SW480 (cell line): ENCODE measurements around the gene DNAJC27.

Experiments
- DNase-seq: peaks from one replicate; pipeline ENCODE4 v3.0.0-alpha.2; 2016; ENCODE audit warnings: low spot score

Gene DNAJC27

GRCh38 chr2:24925815-24926214 is 45.9 kb downstream of the DNAJC27 start:
- no peak for DNase-seq

GRCh38 chr2:24924732-24925131 is 47.0 kb downstream of the DNAJC27 start:
- no peak for DNase-seq

- no peak for DNase-seq
These were observed 47.5 kb downstream of the DNAJC27 start for GRCh38 chr2:24924266-24924665.

GRCh38 chr2:24923106-24923505 is 48.6 kb downstream of the DNAJC27 start:
- DNase-seq: no peak

DNA sequence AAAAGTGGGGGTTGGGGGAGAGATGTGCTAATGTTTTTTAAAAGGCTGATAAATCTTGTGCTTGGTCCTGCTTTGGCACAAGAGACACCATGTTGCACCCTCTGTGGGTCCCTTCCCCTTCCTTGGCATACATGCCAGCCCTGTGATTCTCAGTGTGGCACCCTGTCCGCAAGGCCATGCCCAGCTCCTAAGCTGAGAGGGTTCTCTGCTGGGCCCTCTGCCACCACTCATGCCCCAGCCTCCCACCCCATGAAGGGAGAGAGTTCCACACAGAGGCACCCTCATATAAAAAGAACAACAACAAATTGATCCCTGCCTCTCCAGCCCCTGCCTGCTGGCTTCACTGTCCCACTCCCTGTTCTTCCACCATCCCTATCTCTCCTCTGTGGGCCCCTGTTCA is 49.2 kb downstream of the DNAJC27 start:
- no peak for DNase-seq

DNA sequence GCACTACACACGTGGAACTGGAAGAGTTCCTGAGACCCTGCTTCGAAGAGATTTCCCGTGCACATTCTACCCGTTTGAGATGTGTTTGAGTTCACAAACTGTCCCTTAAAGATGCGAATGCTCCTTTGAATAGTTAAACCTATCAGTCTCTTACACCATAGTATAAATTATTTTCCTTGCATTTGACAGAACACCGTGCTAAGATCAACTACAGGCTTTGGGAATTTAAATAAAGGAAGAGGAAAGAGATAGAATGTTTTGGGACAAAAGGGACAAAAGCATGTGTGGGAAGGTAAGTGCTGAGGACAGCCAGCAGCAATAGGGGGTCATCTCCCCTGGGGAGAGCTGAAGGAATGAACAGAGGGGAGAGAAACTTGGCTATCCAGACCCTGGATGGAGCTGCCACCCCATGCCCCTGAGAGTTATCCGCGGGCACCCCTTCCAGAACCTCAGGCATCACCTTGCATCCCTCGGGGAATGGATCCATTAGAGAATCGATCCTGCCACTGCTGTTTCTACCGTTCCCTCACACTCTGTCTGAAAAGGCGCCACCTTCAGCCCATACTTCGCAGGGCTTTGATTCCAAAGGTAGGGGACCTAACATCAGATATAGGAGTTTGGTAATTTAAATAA is 50.8 kb downstream of the DNAJC27 start:
- DNase-seq: peak; percentile 62

DNA sequence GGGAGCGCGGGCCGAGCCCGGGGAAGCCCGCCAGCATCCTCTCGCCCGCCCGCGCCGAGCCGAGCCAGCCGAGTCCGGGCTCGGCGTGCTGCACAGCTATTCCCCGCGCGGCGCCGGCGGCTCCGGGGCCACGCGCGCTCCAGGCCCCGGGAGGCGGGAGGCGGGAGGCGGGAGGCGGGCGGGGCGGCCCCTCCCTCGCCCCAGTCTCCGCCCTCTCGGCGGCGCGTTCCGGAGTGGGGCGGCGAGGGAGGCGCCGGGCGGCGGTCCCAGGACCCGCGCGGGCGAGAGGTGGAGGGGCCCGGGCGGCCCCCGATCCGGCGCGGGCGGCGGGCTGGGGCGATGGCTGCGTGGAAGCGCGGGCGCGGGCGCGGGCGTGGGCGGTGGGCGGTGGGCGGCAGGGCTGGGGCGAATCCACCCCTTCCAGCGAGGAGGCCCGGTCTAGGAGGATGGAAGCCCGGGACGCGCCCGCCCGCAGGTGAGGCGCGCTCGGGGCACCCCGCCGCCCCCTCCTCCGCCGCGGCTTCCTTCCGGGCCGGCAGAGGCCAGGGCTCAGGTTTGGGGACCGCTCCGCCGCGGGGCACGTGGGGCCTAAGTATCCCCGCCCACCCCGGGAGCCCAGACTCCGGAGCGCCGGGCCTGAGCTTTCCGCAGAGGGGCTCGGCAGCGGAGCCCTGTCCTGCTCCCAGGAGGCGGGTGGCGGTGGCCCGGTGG is 51.5 kb downstream of the DNAJC27 start, which contains the start of gene ADCY3:
ADCY3 (minus strand) TSS at position 140 of the 711 bp plus-strand sequence. CDS start 1,250 bp downstream, outside the sequence.
- peak; percentile 82 for DNase-seq

- DNase-seq: peak; percentile 59
These were observed 52.2 kb downstream of the DNAJC27 start for GRCh38 chr2:24919506-24920097.

DNA sequence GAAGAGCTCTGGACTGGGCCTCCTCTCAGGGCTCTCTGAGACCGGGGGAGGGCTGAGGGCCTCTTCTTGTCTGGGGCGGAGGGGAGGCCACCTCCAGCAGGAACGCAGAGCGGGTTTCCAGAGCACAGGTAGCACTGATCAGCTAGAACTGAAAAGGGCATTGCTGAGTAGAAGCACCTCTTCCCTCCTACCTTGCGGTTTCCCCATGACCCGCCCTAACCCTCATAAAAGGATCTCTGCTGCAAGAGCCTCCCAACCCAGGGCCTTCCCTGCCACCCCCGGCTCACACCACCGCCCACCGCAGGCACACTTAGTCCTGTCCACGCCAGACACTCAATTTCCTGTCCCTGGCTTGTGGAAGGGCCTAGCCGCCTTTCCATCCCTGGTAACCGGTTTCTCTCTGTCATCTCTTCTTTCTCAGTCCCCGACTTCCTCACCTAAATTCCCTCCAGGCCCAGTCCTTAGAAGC is 52.7 kb downstream of the DNAJC27 start:
- peak; percentile 91 for DNase-seq

DNA sequence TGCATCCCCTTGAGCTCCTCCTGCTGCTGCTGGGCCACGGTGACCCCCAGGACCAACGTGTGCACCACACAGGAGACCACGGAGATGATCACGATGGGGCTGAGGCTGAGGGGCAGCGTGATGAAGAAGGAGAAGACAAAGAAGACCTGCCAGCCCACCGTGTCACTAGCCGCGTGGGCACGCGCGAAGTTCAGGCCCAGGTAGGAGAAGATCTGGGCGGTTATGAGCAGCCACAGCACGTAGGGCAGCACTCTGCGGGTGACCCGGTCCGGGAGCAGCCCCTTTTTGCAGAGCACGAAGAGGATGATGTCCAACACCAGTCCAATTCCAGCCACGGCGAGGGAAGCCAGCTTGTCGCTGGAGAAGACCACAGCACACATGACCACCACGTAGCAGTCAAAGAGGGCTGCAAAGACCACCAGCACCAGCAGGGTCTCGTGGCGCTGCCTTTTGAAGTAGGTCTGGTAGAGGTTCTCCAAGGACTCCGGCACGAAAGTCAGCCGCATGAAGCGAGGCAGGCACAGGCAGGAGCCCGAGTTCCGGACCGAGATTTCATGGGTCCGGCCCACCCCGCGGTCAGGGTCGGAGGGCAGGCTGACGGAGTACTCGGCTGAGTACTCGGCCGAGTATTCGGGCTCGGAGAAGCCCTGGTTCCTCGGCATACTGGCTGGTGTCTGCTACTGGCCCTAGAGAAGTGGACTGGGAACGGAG is 53.3 kb downstream of the DNAJC27 start:
- no peak for DNase-seq

GRCh38 chr2:24917731-24918325 is 53.9 kb downstream of the DNAJC27 start:
- no peak for DNase-seq

DNA sequence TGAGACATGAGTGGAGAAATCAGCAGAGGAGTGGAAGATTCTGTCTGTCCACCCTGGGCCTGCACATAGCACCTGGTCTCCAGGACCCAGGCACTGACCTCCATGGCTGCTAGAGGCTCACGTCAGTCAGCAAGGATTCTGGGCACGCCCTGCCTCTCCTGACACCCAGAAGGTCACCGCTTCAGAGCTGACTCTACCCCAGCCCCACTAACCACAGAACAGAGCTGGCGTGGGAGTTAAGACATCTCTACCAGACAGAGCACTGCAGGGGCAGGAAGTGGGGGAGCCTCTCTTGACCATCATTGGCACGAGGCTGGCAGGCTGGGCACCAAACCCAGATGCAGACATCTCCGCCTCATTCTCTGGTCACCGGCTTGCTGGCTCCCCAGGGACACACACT is 54.7 kb downstream of the DNAJC27 start:
- peak; percentile 43 for DNase-seq

GRCh38 chr2:24915796-24916195 is 56.0 kb downstream of the DNAJC27 start:
- DNase-seq: no peak

DNA sequence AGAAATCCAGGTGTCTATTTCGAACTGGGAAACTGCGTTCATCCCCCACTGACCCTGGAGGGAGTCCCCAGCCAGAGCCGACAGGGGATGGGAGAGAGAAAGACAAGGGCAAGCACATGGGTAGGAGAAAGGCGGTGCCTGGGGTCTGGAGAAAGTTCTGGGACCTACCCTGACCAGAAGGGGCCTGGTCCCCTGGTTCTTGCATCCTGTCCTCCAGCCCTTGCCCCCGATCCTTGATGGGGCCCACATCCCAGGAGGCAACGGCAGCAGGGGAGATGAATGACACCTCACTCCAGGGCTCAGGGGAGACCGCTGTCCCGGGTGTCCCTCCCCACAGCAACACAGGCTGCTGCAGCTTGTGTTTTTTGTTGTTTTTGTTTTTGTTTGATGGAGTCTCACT is 56.6 kb downstream of the DNAJC27 start:
- no peak for DNase-seq

DNA sequence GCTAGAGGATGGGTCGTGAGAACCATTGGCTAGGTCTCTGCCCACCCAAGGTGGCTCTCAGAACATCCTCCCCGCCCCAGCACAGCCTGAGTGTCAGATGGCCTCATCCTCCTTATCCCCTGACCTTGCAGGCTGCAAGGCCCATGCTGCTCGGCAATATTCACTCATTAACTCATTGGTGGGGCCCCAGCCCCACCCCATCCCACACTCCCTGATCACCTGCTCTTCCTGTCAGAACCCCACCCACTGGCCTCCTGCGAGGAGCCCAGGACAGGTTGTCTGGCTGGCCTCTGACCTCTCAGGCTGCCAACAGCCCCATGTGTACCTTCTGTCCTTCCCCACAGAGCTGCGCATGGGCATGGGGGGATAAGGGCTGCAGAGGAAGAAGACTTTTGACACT is 57.0 kb downstream of the DNAJC27 start:
- no peak for DNase-seq

GRCh38 chr2:24913911-24914310 is 57.8 kb downstream of the DNAJC27 start:
- no peak for DNase-seq

DNA sequence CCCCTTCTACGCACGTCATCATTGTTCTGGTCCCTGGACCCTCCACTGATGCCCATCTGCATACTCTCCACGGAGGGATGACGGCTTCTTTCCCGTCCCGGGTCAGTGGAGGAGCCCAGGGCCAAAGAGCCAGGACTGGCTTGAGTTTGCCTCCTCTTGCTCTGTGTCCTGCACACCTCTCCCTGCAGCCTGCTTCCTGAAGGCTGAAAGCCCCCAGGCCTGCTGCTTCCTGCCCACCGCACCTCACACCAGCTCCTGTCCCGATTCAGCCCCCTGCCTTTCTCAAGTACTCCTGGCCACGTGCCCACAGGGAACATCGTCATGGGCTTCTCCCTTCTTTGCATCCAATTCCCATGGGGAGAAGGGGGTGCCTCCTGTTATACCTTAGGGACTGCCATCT is 58.8 kb downstream of the DNAJC27 start:
- DNase-seq: no peak

- no peak for DNase-seq
These were observed 59.2 kb downstream of the DNAJC27 start for GRCh38 chr2:24912523-24912922.

DNA sequence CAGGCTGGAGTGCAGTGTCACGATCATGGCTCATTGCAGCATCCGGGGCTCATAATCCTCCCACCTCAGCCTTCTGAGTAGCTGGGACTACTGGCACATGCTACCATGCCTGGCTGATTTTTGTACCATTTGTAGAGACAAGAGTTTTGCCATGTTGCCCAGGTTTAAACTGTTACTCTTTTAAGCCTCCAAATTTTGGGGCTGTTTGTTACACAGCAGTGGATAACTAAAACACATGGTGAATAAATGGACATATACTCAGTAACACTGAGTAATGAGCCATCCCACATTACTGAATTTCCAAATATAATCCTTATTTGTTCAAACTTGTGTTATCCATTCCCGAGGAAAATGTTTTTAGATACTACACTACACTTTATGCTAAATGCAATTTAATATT is 61.5 kb downstream of the DNAJC27 start:
- DNase-seq: no peak

DNA sequence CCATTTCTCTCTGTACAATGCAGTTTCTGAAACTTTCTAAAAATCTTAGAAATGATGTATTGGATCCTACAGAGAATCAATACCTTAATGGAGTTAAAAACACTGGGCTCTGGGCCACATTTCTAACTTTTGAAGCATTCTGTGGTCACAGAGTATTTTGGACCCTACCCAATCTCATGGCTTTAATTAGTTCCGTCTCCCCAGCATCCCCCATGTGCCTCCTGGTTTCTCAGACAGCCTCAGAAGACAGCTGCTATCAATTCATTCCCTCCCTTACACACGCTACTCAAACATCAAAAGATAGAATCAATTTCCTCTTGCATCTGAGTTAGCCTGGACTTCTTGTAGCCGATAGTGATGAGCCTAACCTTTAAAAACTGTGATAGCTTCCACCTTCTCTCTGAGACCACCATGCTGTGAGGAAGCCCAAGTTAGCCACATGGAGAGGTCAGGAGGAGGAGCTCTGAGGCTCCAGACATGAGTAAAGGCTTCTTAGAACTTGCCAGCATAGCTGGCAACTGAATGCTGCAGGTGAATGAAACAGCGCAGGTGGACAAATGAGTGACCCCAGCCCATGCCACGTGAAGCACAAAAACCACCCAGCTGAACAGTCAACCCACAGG is 62.1 kb downstream of the DNAJC27 start:
- no peak for DNase-seq

DNA sequence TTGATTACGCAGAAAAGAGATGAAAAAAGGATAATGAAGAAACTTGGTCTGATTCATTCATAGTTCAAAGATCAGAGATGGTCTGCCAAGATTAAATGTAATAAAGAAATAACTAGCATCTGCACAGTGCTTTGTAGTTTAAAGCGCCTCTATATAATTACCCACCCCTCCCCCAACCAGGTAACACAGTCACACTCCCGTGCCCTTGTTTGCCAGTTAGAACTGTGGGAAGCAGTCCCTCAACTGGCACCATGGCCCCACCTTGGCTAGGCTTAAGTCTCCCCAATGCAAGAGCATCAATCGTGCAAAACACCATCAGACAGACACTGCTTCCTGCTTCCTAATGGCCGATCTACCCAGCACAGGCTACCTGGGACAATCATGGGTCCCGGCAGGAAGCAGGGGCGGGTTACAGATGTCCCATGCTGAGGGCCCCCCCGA is 63.3 kb downstream of the DNAJC27 start:
- peak; percentile 23 for DNase-seq

GRCh38 chr2:24907116-24907515 is 64.6 kb downstream of the DNAJC27 start:
- no peak for DNase-seq
